ENCODE results near the gene KIF5C.

KIF5C gene

GRCh38 chr2:148970385-148970784 lies 95.4 kb downstream of the KIF5C start (continued):
- TF ChIP-seq TCF4 (CRISPR knock-in tag; IDR thresholded peaks at IDR 0.05; ENCODE audit: borderline replicate concordance) = no peak
- no peak for TF ChIP-seq ARNTL (CRISPR knock-in tag; IDR thresholded peaks at IDR 0.05; ENCODE audit: borderline replicate concordance, low read depth)
- no peak for TF ChIP-seq ESRRG (CRISPR knock-in tag; IDR thresholded peaks at IDR 0.05)
- no peak for TF ChIP-seq BACH2 (CRISPR knock-in tag; IDR thresholded peaks at IDR 0.05; ENCODE audit: borderline replicate concordance)
- no peak for TF ChIP-seq OSR1 (CRISPR knock-in tag; IDR thresholded peaks at IDR 0.05)

- TF ChIP-seq ARNTL (CRISPR knock-in tag; IDR thresholded peaks at IDR 0.05; ENCODE audit: borderline replicate concordance, low read depth) = no peak
- TF ChIP-seq, protein P1, sequence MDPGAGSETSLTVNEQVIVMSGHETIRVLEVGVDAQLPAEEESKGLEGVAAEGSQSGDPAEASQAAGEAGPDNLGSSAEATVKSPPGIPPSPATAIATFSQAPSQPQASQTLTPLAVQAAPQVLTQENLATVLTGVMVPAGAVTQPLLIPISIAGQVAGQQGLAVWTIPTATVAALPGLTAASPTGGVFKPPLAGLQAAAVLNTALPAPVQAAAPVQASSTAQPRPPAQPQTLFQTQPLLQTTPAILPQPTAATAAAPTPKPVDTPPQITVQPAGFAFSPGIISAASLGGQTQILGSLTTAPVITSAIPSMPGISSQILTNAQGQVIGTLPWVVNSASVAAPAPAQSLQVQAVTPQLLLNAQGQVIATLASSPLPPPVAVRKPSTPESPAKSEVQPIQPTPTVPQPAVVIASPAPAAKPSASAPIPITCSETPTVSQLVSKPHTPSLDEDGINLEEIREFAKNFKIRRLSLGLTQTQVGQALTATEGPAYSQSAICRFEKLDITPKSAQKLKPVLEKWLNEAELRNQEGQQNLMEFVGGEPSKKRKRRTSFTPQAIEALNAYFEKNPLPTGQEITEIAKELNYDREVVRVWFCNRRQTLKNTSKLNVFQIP (CRISPR knock-in tag; IDR thresholded peaks at IDR 0.05; ENCODE audit: borderline replicate concordance, low read depth) = no peak
- no peak for TF ChIP-seq OSR1 (CRISPR knock-in tag; IDR thresholded peaks at IDR 0.05)
- TF ChIP-seq ZC3H10 (CRISPR knock-in tag; IDR thresholded peaks at IDR 0.05) = no peak
- no peak for TF ChIP-seq CSRNP3 (CRISPR knock-in tag; IDR thresholded peaks at IDR 0.05)
- TF ChIP-seq CSDC2 (CRISPR knock-in tag; IDR thresholded peaks at IDR 0.05) = no peak
- TF ChIP-seq, protein P2, sequence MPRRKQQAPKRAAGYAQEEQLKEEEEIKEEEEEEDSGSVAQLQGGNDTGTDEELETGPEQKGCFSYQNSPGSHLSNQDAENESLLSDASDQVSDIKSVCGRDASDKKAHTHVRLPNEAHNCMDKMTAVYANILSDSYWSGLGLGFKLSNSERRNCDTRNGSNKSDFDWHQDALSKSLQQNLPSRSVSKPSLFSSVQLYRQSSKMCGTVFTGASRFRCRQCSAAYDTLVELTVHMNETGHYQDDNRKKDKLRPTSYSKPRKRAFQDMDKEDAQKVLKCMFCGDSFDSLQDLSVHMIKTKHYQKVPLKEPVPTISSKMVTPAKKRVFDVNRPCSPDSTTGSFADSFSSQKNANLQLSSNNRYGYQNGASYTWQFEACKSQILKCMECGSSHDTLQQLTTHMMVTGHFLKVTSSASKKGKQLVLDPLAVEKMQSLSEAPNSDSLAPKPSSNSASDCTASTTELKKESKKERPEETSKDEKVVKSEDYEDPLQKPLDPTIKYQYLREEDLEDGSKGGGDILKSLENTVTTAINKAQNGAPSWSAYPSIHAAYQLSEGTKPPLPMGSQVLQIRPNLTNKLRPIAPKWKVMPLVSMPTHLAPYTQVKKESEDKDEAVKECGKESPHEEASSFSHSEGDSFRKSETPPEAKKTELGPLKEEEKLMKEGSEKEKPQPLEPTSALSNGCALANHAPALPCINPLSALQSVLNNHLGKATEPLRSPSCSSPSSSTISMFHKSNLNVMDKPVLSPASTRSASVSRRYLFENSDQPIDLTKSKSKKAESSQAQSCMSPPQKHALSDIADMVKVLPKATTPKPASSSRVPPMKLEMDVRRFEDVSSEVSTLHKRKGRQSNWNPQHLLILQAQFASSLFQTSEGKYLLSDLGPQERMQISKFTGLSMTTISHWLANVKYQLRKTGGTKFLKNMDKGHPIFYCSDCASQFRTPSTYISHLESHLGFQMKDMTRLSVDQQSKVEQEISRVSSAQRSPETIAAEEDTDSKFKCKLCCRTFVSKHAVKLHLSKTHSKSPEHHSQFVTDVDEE (CRISPR knock-in tag; IDR thresholded peaks at IDR 0.05) = no peak
- no peak for TF ChIP-seq TOX (CRISPR knock-in tag; IDR thresholded peaks at IDR 0.05; ENCODE audit: borderline replicate concordance)
- no peak for TF ChIP-seq ZFP3 (CRISPR knock-in tag; IDR thresholded peaks at IDR 0.05)
- no peak for TF ChIP-seq TCF4 (CRISPR knock-in tag; IDR thresholded peaks at IDR 0.05; ENCODE audit: borderline replicate concordance)
- TF ChIP-seq ZNF70 (CRISPR knock-in tag; IDR thresholded peaks at IDR 0.05) = no peak
- no peak for TF ChIP-seq ZFP30 (CRISPR knock-in tag; IDR thresholded peaks at IDR 0.05)
- no peak for TF ChIP-seq ZNF8 (CRISPR knock-in tag; IDR thresholded peaks at IDR 0.05)
- no peak for TF ChIP-seq GLIS3 (CRISPR knock-in tag; IDR thresholded peaks at IDR 0.05)
- no peak for TF ChIP-seq RARB (CRISPR knock-in tag; IDR thresholded peaks at IDR 0.05)
- no peak for TF ChIP-seq ZNF565 (CRISPR knock-in tag; conservative IDR thresholded peaks at IDR 0.05; ENCODE audit: low read depth)
- no peak for TF ChIP-seq CREB5 (CRISPR knock-in tag; IDR thresholded peaks at IDR 0.05; ENCODE audit: low read depth)
- no peak for ATAC-seq
Observed at GRCh38 chr2:148971547-148971946, 96.5 kb downstream of the KIF5C start.

- TF ChIP-seq BACH2 (CRISPR knock-in tag; IDR thresholded peaks at IDR 0.05; ENCODE audit: borderline replicate concordance) = no peak
- no peak for ATAC-seq
Observed at GRCh38 chr2:148974095-148974494, 99.1 kb downstream of the KIF5C start.

DNA sequence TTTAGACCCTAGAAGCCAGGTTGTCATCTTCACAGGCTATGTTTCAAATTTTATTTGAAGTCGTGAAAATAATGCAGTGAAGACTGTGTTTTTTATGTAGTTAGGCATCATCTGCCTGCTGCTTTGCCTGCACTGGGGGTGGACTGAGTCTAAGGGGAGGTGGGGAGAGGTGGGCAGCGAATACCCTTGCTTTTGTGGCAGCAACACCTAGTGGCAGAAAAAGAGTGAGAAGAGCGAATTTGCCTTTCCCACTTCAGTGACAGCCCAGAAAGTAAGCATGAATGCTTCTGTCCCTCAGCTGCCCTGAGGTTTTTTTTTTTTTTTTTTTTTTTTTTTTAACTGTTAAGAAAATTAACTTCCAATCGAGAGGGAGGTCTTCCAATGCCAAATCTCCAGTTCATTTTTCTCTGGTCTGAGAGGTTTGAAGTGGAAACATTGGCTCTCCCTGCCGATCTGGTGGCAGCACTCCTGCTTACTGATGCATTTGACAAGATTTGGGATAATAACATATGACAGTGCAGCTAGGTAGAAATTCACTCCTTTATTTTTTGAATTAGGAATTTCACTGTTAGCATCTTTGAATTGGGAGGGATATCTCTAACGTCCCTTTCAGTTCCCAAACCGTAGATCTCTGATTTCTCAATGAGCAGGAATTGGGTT lies 103.1 kb downstream of the KIF5C start:
- no peak for TF ChIP-seq ZNF8 (CRISPR knock-in tag; IDR thresholded peaks at IDR 0.05)
- no peak for TF ChIP-seq CSDC2 (CRISPR knock-in tag; IDR thresholded peaks at IDR 0.05)
- no peak for TF ChIP-seq OSR1 (CRISPR knock-in tag; IDR thresholded peaks at IDR 0.05)
- no peak for TF ChIP-seq CREB5 (CRISPR knock-in tag; IDR thresholded peaks at IDR 0.05; ENCODE audit: low read depth)
- no peak for TF ChIP-seq TOX (CRISPR knock-in tag; IDR thresholded peaks at IDR 0.05; ENCODE audit: borderline replicate concordance)
- TF ChIP-seq ZNF565 (CRISPR knock-in tag; conservative IDR thresholded peaks at IDR 0.05; ENCODE audit: low read depth) = no peak
- no peak for TF ChIP-seq ZC3H10 (CRISPR knock-in tag; IDR thresholded peaks at IDR 0.05)
- TF ChIP-seq SNAI2 (CRISPR knock-in tag; IDR thresholded peaks at IDR 0.05) = no peak
- TF ChIP-seq ESRRG (CRISPR knock-in tag; IDR thresholded peaks at IDR 0.05) = no peak
- no peak for TF ChIP-seq PATZ1 (CRISPR knock-in tag; IDR thresholded peaks at IDR 0.05; ENCODE audit: borderline replicate concordance)
- no peak for TF ChIP-seq BACH2 (CRISPR knock-in tag; IDR thresholded peaks at IDR 0.05; ENCODE audit: borderline replicate concordance)
- TF ChIP-seq ZFP3 (CRISPR knock-in tag; IDR thresholded peaks at IDR 0.05) = no peak
- TF ChIP-seq, protein P2 (CRISPR knock-in tag; IDR thresholded peaks at IDR 0.05) = no peak
- no peak for TF ChIP-seq ZFP30 (CRISPR knock-in tag; IDR thresholded peaks at IDR 0.05)
- no peak for ATAC-seq

Measured in SK-N-SH treated with all-trans-retinoic acid at 6 μM for 48 hours (cell line).